ENCODE results near the gene WDR7.

WDR7 gene

DNA sequence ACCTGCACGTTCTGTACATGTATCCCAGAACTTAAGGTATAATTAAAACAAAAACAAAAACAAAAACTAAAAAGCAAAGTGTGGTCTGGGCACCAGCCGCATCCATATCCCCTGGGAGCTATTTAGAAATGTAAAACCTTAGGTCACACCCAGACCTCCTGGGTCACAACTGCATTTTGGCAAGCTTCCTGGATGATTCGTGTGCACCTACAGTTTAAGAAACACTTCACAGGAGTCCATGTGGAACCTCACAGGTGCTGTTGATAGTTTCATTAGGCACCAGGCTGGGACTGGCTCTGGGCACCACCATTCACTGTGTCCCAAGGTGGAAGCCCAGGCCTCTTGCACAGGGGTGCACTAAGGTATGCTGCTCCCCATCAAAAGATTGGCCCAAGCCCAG, 392.1 kb downstream of the WDR7 start:
- DNase-seq (ENCODE audit: low read depth): no peak

DNA sequence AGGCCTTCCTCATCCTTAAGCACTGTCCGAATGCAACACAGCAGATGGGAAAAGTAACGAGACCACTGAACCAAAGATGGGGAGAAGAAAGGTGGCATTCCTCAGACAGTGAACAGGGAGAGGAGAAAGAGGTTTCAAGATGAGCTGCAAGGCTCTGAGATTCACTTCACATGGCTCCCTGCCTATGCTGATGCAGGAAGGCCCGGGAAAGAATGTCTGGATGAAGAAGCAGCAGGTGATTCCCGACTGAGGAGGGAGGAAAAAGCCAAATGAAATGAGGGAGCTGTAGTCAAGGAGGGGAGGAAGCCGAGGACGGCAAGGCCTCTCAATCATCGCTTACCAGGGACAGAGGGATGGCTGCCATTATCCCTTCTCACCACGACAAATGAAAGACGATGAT, 397.2 kb downstream of the WDR7 start:
- no peak for DNase-seq (ENCODE audit: low read depth)

DNA sequence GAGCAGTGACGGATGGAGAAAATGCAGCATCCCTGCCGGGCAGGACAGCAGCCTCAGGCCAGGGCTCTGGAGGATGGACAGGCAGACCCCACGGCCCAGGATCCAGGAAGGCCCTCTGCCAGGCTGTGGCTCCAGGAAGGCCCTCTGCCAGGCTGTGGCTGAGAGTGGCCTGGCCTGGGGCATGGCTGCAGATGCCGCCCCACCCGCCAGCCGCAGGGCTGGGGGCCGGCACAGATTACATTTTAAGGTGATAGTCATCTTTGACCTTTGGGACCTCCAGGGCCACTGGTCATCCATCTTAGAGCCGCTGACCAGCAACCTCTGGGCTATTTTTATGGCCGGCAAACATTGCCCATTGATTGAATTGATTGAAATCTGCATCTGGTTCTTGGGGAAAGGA, 397.7 kb downstream of the WDR7 start:
- no peak for DNase-seq (ENCODE audit: low read depth)

DNA sequence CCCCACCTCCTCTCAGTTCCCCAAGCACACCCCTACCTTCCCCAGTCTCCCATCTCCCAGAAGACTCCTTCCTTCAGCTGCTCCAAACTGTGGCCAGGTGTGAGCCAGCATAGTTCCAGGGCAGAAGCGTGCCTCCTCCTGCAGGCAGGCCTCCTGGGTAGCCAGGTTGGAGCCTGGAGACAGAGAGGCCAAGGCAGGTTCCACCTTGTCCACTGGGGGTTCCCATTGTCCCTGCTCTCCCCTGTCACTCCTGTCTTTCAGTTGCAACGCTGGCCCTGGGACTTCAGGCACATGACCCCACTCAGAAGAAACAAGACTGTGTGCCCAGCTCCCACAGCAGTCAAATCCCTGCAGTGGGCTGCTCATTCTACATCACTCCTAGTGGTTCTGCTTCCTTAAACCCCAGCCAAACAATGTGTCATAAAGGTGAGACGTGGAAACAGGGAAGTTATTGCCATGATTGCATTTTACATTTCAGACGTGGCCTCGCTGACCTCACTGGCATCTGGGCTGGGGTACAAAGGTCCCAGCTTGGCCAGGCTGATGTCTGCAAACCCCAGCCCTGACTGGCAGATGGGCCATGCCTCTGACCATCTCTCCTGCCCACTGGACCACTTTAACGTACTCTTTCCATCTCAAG, 399.3 kb downstream of the WDR7 start:
- no peak for DNase-seq (ENCODE audit: low read depth)

DNA sequence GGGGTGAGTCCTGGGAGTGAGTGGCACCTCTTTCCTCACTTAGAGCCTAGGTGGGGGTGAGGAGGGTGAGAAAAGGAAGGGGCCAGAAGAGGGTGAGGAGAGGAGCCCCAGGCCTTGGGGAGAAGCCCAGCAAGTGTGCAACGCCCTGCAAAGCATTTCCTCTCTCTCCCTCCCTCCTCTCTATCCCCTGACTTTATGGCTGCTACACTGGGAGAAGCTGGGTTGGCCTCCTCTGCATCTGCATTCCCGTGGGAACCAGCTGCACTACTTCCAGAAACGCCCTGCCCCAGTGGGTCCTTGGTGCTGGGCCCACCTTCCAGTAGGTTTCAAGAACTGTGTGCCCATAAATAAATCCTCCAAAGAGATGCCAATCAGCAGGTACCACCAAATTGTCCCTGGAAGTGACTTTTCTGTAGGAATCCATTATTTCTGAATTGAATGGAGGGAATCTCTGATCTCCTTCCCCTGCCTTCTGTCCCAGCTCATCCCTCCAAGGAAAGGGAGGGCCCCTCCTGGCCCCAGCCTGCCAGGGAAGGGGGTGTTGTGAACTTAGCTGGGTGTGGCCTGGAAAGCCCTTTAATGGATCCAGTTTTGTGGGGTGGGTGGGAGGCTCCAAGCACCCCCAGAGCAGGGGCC, 400.0 kb downstream of the WDR7 start:
- DNase-seq (ENCODE audit: low read depth): no peak

DNA sequence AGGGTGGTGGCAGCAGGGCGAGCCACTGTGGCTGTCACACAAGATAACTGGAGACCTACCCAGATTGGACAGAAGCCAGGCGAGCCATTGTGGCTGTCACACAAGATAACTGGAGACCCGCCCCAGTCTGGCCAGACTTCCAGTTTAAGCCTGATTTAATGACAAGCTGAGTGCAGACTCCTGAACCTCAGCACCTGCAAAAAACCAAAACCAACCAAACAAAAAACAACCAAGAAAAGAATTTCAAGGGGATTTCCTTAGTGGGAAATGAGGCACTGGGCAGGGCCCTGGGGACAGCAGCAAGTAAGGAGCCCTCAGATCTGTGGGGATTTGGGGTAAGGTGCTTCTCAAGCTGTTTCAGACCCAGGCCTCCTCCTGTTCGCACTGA, 400.5 kb downstream of the WDR7 start:
- no peak for DNase-seq (ENCODE audit: low read depth)

DNA sequence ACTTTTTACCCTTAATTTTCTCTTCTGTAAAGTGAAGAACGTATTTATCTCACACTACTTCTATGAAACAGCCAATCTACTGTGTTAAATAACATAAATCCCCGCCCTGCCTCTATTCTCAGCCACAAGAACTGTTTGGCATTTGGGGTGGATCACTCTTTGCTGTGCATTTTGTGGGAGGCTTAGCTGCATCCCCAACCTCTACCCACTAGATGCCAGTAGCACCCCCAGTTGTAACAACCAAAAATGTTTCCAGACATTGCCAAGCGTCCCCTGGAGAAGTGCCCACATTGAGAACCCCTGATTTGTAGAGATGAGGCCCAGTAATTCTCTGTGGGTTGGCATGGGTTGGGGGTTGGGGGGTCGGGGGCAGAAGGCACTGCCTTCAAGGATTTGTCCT, 401.0 kb downstream of the WDR7 start:
- DNase-seq (ENCODE audit: low read depth): no peak

DNA sequence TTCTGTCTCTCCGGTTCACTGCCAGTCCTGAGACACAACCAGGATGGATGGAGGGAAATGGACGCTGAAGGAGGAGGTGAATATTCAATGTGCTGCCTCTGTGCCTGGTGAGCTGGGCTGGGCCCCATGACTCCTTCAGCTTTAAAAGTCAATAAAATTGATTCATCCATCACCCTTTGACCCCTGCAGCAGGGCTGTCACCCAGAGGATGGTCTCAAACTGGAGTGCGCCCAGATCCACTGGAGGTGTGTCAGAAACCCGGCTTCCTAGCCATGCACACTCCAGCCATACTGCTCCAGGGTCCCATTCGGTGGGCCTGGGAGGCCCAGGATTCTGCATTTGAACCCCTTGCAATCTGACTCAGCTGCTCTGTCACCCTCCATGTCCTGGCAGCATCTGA, 401.6 kb downstream of the WDR7 start:
- no peak for DNase-seq (ENCODE audit: low read depth)

DNA sequence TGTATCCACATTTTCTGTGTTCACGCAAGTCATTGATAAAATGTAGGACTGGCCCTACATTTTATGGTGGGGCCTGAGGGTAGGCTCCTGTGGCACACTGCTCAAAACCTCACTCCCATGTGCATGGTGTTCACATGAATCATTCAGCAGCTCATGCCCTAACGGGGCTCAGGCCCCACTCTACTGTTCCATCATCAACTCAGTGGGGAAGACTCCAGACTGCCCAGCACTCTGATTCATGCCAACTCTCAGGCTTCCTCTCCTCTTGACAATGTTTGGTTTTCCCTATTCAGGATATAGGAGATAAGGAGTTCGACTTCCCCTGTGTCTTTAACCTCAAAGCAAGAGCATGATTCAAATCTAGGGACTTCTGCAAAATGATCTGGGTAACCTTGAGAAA, 403.7 kb downstream of the WDR7 start:
- no peak for DNase-seq (ENCODE audit: low read depth)

DNA sequence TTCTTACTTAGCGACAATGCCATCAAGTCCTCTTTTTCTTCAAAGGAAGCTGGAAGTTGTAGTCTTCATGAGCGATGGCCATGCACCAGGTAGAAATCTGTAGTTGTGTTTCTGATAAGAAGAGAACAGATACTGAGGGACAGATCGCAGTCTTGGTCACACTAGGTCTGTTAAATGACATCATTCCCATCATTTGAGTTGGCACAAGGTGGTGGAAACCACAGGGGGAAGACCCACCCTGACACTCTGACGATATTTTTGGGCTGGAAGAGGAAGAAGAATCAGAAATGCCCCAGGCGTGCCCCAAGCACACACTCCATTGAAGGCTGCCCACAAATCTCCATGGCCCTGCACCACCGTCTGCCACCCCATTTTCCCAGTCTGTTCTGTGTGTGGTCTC, 406.7 kb downstream of the WDR7 start:
- no peak for DNase-seq (ENCODE audit: low read depth)

DNA sequence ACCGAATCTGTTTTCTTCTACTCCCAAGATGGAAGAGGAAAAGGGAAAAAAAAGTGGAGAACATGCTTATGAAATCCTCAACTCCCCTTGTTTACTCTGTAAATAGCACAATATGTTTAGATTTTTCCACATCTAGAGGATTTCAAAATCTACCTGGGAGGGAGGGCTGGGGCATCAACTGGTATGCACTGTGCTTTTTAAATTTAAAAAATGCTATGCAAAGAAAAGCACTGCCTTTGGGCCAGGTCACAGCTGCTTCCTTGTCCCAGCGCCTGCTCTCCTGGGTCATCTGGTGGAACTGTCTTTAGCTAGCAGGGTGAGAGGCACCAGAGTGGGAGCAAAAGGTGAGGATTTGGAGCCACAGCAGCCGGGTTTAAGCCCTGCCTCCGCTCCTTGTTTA, 407.6 kb downstream of the WDR7 start:
- DNase-seq (ENCODE audit: low read depth): no peak

DNA sequence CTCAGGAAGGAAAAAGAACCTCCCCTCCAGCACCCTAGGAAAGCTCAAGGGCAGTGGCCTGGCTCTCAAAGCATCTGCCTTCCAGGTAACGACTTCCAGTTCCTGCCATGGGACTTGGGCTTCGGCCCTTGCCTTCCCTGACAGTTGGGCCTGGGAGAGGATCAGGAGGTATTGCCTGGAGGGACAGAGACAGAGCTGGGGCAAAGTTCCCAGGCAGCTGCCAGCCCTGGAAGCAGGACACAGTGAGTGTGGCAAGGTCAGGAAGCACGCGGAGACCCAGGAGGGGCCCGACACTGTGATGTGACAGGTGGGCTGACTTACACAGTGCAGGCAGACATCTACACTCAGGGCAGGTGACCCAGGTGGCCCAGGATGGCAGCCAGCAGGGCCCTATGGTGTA, 408.2 kb downstream of the WDR7 start:
- no peak for DNase-seq (ENCODE audit: low read depth)

DNA sequence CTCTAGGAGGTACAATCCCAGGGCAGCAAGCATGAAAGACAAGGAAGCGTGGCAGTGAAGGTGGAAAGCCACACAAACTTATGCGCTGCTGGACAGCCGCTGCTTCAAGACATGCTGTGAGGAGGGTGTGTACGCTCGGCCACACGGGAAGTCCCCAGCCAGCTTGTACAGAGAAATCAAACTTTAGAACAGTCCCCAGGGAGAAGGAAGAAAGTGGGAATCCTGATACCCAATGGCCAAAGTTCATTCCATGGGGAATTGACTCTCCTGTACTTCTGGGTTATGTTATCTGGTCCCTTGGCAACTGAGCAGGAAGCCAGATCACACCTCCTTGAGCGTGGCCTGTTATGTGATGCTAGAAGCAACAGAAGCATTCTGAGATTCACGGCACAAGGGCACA, 409.7 kb downstream of the WDR7 start:
- DNase-seq (ENCODE audit: low read depth): no peak

DNA sequence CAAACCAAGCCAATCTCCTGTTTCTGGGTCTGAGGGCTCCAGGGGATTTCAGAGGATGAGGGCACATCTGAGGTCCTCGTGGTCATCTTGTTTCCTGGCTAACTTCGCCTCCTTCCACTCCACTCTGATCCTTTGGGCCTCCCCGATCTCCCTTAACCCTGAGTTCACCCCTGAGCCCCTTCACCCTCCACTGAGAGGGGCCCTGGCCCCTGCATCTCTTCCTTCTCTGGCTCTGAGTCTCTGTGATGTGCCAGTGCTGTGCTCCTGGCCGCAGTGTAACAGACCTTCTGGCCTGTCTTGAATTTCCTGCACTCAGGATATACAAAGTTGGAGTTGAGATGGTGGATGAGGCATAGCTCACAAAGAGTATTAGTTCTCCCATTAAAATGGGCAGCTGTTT, 411.0 kb downstream of the WDR7 start:
- no peak for DNase-seq (ENCODE audit: low read depth)

DNA sequence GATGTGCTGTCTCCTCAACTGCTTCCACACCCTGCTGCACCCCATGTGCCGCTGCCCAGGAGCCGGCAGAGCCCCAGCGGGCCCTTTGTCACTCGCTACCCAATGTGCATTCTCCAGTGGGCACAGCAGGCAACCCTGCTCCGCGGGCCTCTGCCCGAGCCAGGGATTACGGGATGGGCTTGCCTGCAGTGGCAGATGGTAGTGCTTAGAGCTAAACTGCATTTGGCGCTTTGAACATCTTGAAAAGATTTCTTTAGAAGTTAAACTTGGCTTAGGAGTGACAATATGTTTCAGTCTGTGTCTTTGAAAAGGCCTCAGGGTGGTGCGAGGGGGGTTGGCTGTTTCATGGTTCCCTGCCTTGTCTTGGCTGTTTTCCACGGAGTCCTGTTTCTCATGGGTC, 411.7 kb downstream of the WDR7 start:
- DNase-seq (ENCODE audit: low read depth): no peak

DNA sequence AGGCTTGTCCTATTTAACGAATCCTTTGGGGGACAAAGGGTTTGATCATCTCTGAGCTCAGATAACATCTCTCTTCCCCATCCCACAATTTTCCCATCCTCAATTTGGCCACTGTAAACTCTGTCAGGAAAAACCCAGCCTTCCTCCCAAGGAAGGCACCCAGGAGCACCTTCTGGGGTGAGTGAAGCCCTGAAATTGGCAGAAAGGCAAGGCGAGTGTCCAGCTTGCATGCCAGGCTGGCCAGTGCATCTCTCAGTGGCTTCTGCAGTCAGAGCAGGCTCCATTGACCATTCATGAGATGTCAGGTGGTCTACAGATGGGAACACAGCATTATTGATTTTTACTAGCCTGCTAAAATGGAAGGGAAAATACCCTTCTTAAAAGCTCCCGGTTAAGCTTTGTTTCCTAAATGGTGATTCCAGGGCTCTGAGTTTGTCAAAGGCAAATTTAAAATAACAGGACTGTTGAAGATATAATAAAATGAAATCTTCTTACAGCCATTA, 412.5 kb downstream of the WDR7 start:
- no peak for DNase-seq (ENCODE audit: low read depth)

DNA sequence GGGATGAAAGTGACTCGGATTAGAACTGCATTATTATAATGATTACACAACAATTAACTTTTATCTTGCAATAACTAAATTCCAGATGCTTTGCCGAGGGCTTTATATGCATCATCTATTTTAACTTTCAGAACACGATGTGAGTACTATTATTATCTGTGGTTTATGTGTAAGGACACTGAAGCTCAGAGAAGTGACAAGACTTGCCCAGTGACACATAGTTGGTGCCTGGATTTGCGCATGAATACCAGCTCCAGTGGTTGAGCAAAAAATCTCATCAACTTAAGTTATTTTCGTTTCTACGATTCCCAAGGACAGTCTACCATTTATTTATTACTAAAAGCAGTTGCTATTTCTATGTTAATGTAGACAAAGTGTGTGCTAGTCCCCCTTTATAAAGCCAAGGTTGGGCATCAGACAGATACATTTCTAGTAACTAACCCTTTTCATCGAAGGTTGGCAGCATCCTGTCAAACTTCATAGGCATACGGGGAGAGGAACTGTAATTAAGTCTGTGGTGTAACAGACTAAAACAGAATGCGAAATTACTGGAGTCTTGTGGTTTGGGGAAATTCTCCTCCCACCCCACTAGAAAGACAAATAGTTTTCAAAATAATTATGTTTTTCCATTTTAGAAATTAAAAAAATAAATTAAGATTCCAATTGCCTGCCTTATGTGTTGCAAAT, 422.5 kb downstream of the WDR7 start:
- DNase-seq (ENCODE audit: low read depth): no peak

DNA sequence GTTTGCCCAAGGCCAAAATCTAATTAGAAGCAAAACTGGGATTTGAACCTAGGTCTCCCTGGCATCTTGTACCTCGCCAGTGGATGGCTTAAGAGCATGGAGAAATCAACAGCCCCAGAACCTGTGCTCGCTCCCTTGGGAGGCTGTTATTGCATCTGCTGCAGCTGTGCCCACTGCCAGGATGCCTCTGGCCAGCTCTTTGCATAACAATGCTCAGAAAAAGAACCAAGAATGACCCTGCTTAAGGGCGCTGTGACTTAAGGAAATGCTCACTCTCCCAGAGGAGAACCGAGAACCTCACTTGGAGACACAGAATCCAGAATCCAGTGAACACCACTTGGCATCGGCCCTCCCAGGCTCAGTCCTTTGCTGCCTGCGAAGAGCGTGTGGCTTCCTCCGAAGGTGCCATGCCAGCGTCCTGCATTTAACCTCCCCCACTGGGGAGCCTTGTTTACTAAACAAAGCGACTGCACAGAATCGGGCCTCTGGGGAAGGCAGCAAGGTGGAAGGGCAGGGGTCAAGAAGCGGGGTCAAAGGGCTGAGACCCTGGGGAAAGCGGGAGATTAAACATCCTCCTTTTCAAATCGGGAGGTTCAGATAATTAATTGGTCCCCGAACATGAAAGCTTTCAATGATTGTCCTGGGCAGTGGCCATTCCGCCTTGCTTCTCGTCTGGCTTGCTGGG, 424.7 kb downstream of the WDR7 start:
- no peak for DNase-seq (ENCODE audit: low read depth)

DNA sequence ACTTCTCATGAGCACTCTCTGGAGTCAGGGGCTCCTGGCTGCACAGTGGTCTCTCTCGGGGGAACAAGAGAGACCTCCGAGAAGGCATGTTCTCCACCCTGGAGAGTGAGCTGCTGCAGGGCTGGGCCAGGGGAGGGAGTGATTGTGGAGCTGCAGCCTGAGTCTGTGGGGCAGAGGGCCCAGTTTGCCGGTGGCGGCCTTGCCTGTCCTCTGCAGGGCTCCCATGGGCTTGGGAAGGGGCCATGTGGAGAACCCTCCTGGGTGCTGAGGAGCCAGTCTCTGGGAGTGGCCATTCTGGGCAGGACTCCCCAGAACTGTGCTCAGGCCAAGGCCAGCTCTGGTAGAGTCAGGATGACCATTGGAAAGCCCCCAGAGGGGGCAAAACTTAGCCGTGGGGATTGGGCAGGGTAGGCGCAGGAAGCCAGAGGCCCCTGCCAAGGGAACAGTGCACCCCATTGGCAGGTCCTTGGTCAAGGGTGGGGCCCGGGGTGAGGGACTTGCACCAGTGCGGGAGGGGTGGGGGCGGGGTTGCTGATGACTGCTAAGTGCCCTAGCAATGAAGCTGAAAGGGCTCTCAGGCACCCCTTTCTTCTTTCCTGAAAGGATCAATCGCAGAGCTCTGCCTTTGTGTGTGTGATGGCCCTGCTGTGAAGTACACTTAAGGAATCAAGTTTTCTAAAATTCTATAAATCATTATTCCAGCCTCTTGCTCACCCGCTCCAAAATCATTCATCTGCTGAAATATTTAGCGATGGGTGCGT, 426.0 kb downstream of the WDR7 start:
- DNase-seq (ENCODE audit: low read depth): no peak

DNA sequence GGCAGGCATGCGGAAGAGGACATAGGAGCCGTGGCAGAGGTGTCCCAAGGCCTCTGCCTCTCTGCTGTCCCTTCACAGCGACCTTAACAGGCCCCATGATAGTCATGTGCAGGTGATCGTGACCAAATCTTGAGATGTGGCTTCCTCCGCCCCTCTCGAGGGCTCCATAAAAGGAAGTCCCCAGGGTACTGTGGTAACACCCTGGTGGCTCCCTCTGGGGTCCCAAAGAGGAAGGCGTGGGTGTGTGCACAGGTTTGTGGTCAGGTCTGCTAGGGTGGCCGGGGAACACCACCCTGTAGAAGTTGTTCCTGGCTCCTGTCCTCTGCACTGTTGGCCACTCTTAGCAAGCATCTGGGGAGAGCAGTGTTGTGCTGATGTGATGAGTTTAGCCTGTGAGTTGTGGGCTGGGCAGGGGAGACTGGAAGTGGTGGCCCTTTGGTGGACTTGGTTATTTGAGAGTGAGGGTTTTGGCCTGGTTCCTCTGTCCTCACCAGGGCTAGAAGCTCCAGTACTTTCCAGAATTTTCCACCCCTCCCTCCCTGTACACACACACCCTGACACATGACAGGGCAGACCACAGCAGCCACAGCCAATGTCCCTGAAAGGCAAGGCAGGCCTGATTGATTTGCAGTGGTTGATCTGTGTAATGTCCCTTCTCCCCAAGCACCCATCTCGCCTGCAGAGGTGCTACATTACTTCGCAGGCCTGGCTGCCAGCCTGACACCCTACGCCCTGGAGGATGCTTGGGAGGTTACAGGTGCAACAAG, 426.8 kb downstream of the WDR7 start:
- peak; percentile 27 for DNase-seq (ENCODE audit: low read depth)

DNA sequence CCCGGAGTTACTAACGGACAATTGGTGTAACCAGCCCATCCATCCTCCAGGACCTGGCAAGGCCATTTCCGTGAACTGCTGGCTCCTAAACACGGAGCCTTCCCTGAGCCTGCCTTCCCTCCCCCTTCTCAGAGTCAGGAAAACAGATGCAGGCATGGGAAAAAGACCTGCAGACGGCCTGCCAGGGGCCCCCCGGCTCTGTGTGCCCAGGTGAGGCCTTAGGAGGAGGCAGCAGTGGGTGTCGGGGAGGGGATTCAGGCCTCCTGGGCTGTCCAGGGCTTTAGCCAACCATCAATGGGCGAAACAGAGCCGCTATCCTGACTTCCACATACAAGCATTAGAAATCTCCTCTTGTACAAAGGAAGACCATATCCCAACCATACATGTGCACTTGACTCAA, 427.5 kb downstream of the WDR7 start:
- no peak for DNase-seq (ENCODE audit: low read depth)

DNA sequence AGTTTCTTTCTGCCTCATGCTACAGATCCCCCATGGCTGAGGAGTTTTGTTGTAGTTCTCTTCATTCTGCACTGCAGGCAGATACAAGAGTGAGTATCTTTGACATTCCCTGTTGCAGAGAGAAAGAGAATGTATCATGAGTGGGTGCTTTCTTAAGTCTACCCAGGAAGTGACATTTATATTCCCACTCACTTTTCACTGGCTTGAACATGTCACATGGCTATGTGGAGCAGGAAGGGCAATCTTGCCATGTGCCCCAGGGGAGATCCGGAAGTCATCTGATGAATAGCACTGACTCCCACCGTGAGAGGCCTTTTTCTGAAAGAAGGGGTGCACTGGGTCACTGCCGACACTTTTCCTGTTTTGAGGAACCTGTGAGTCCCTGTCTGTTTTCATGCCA, 429.3 kb downstream of the WDR7 start:
- DNase-seq (ENCODE audit: low read depth): no peak
